Spleen (tissue), 11 donors: ENCODE results near the gene MST1. TPM values are rescaled to one million over a fixed set of nuclear protein-coding genes. Genes with fewer than 3 reads are reported as not detected.

Source experiments
- DNase-seq: peaks from one replicate; pipeline ENCODE4 v3.0.0-alpha.2; 2020
- H3K27ac ChIP-seq, 8 donors: fragments of 200-600 bp; sonication (generic) in 7 of 8; 1 replicate in 4 of 8; 2 replicates in 4 of 8; pipeline versions ENCODE4 v1.5.0 to v1.8.0; 2016 to 2021; ENCODE audit warnings: inconsistent platforms in 4 of 8, mild to moderate bottlenecking in 4 of 8, moderate library complexity in 1 of 8
- H3K27me3 ChIP-seq, 7 donors: fragments of 200-600 bp; sonication (generic) in 6 of 7; replicated peaks in 1 of 7; 1 replicate in 4 of 7; 2 replicates in 3 of 7; pipeline versions ENCODE4 v1.5.0 to v1.8.0; 2016 to 2021; ENCODE audit warnings: inconsistent platforms in 3 of 7, mild to moderate bottlenecking in 1 of 7
- H3K36me3 ChIP-seq, 6 donors: fragments of 200-600 bp; sonication (generic) in 5 of 6; 1 replicate in 4 of 6; 2 replicates in 2 of 6; pipeline versions ENCODE4 v1.5.0 to v1.8.0; 2016 to 2021; ENCODE audit warnings: inconsistent platforms in 2 of 6
- H3K4me1 ChIP-seq, 6 donors: fragments of 200-600 bp; sonication (generic) in 5 of 6; 1 replicate in 3 of 6; 2 replicates in 3 of 6; pipeline versions ENCODE4 v1.5.0 to v1.8.0; 2016 to 2021; ENCODE audit warnings: inconsistent platforms in 3 of 6
- H3K4me3 ChIP-seq, 8 donors: fragments of 200-600 bp; sonication (generic) in 7 of 8; 1 replicate in 4 of 8; 2 replicates in 4 of 8; pipeline versions ENCODE4 v1.5.0 to v1.8.0; 2016 to 2021; ENCODE audit warnings: inconsistent platforms in 4 of 8, mild to moderate bottlenecking in 4 of 8, moderate library complexity in 2 of 8
- H3K9me3 ChIP-seq, 8 donors: fragments of 200-600 bp; sonication (generic) in 7 of 8; 1 replicate in 4 of 8; 2 replicates in 4 of 8; pipeline versions ENCODE4 v1.5.0 to v1.8.0; 2016 to 2021; ENCODE audit warnings: inconsistent platforms in 4 of 8
- POLR2A ChIP-seq, 3 donors: fragments of 450-650 bp; IDR thresholded peaks; one replicate each; pipeline ENCODE4 v1.5.1; 2017; ENCODE audit warnings: antibody characterized with exemption in 3 of 3, mild to moderate bottlenecking in 1 of 3
- POLR2AphosphoS5 ChIP-seq, 3 donors: sonication (generic); formaldehyde crosslinking; IDR thresholded peaks; one replicate each; pipeline ENCODE4 v1.5.1; 2017; ENCODE audit warnings: antibody characterized with exemption in 3 of 3
- WGBS, 5 donors: extraction: QIAGEN DNeasy Blood & Tissue Kit in 3 of 5; methylation state at CpG; one replicate each; pipeline versions ENCODE4 v1.1.5 to v1.1.7; 2013 to 2018; 5-methylcytosine and 5-hydroxymethylcytosine counted together
- intact Hi-C: fragments of 100-400 bp; cut with DNase I; formaldehyde crosslinking; loops from one replicate; pipeline ENCODE4 v1.15.0; 2023; ENCODE audit warnings: low total_unique reads
- polyA plus RNA-seq, 3 donors: library from polyadenylated mRNA; stranded (reverse); fragments of 200-250 nt; gene quantifications; one replicate each; pipeline ENCODE4 v1.2.1, GENCODE V29; 2013
- total RNA-seq, 7 donors: library from RNA; depleted of rRNA in 3 of 7; stranded (reverse); fragments of >200 nt in 3 of 7; fragmentation: NEBNext Ultra II Directional in 4 of 7; extraction: Animal tissue kit (Norgen Biotek cat#: 25700) in 4 of 7; gene quantifications; one replicate each; pipeline versions ENCODE4 v1.1.0 to v1.2.1, GENCODE V29; 2016 to 2021
- TF ChIP-seq, protein P1 (sequence below), 11 experiments: fragments of 200-600 bp in 7 of 11; fragments of 450-650 bp in 4 of 11; sonication (generic) in 4 of 11; IDR thresholded peaks in 8 of 11; conservative IDR thresholded peaks in 3 of 11; 1 replicate in 7 of 11; 2 replicates in 4 of 11; pipeline versions ENCODE4 v1.4.0 to v1.8.0; 2016 to 2021; ENCODE audit warnings: antibody characterized with exemption in 11 of 11, inconsistent platforms in 4 of 11, mild to moderate bottlenecking in 1 of 11
- donor health status: healthy with polysubstance abuse.
- donor health status: DM: no; HTN: no; CAD: no; lungs with moderate emphysema.
- donor health status: DM: no; HTN: no; CAD: no.
- donor health status: Bipolar disorder and iron deficiency.
- donor health status: healthy.
- donor health status: DM: no; HTN: no; CAD: no.
- donor health status: DM: yes; HTN: yes; CAD: no.

MST1 gene
- total and polyA plus RNA-seq, 10 donors = 17.0 to 65.8 (median 23.6) TPM

GRCh38 chr3:49717959-49718857, 28.9 kb upstream of the MST1 start:
- Histone ChIP-seq H3K36me3 (peaks cover 0 to 75% (median 27%) of the 10 kb centered on the region in 6 donors), H3K27me3 (no peaks in the 10 kb centered on the region), H3K4me3 (peak overlapping the region in 6 of 8 donors; percentile 54 to 73 (median 64)), H3K27ac (no peak overlapping the region), H3K9me3 (no peaks in the 10 kb centered on the region), H3K4me1 (peaks cover 20 to 56% (median 33%) of the 10 kb centered on the region in 6 donors)
- peak; percentile 85 for DNase-seq
- TF ChIP-seq POLR2AphosphoS5 (IDR thresholded peaks at IDR 0.05) (peak; percentile 2 to 26 (median 6)), POLR2A (IDR thresholded peaks at IDR 0.05) (no peak)
- WGBS, 5 donors = 70 to 79% (median 71%) methylated on average over 52 to 75 of the region's 75 CpGs
- intact Hi-C loops = no loop called here

GRCh38 chr3:49717211-49717958, 28.1 kb upstream of the MST1 start:
- TF ChIP-seq, protein P1, sequence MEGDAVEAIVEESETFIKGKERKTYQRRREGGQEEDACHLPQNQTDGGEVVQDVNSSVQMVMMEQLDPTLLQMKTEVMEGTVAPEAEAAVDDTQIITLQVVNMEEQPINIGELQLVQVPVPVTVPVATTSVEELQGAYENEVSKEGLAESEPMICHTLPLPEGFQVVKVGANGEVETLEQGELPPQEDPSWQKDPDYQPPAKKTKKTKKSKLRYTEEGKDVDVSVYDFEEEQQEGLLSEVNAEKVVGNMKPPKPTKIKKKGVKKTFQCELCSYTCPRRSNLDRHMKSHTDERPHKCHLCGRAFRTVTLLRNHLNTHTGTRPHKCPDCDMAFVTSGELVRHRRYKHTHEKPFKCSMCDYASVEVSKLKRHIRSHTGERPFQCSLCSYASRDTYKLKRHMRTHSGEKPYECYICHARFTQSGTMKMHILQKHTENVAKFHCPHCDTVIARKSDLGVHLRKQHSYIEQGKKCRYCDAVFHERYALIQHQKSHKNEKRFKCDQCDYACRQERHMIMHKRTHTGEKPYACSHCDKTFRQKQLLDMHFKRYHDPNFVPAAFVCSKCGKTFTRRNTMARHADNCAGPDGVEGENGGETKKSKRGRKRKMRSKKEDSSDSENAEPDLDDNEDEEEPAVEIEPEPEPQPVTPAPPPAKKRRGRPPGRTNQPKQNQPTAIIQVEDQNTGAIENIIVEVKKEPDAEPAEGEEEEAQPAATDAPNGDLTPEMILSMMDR (IDR thresholded peaks at IDR 0.05 in 8 of 11, conservative IDR thresholded peaks at IDR 0.05 in 3 of 11) = no peak
- no peak for TF ChIP-seq POLR2AphosphoS5 (IDR thresholded peaks at IDR 0.05)
- TF ChIP-seq POLR2A (IDR thresholded peaks at IDR 0.05) = no peak
- H3K36me3 ChIP-seq = peaks cover 0 to 78% (median 26%) of the 10 kb centered on the region in 6 donors
- H3K27ac ChIP-seq = no peak overlapping the region
- no peak overlapping the region for H3K4me3 ChIP-seq
- intact Hi-C loops = no loop called here
- H3K4me1 ChIP-seq = peaks cover 11 to 56% (median 25%) of the 10 kb centered on the region in 6 donors
- no peaks in the 10 kb centered on the region for H3K9me3 ChIP-seq
- no peaks in the 10 kb centered on the region for H3K27me3 ChIP-seq
- WGBS, 5 donors = 83 to 97% (median 85%) methylated on average over 11 to 14 of the region's 14 CpGs
- DNase-seq = peak; percentile 76

- no peak for DNase-seq
- no peak overlapping the region for H3K27ac ChIP-seq
- intact Hi-C loops = no loop called here
- H3K36me3 ChIP-seq = peaks cover 0 to 78% (median 23%) of the 10 kb centered on the region in 6 donors
- H3K4me1 ChIP-seq = peaks cover 9 to 53% (median 22%) of the 10 kb centered on the region in 6 donors
- TF ChIP-seq POLR2A (IDR thresholded peaks at IDR 0.05) (no peak), POLR2AphosphoS5 (IDR thresholded peaks at IDR 0.05) (peak in 1 of 3 donors; percentile 2)
- no peak overlapping the region for H3K4me3 ChIP-seq
- WGBS, 5 donors = 93 to 98% (median 95%) methylated on average over 12 to 16 of the region's 16 CpGs
- H3K27me3 ChIP-seq = no peaks in the 10 kb centered on the region
- H3K9me3 ChIP-seq = no peaks in the 10 kb centered on the region
Observed at GRCh38 chr3:49716691-49717210, 27.5 kb upstream of the MST1 start.

DNA sequence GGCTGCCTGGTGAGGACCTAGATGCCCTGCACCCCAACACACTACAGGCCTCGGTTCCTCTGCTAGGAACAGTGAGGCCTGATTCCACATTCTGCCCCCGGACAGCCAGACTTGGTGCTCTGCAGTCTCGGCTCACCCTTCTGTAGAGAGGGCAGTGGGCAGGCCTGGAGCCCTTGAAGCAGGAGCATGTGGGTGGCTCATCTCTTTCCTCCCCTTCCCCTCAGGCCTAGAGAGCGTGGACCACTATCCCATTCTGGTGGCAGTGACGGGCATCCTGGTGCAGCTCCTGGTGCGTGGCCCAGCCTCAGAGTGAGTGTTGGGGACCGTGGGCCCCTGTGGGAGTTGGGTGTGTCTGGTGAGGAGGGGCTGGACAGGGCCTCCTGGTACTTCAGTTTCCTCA, 26.9 kb upstream of the MST1 start:
- DNase-seq = no peak
- intact Hi-C loops = no loop called here
- TF ChIP-seq POLR2A (IDR thresholded peaks at IDR 0.05) (no peak), POLR2AphosphoS5 (IDR thresholded peaks at IDR 0.05) (peak in 1 of 3 donors; percentile 20)
- TF ChIP-seq, protein P1 (IDR thresholded peaks at IDR 0.05 in 8 of 11, conservative IDR thresholded peaks at IDR 0.05 in 3 of 11) = no peak
- no peak overlapping the region for H3K4me3 ChIP-seq
- no peaks in the 10 kb centered on the region for H3K27me3 ChIP-seq
- peaks cover 9 to 47% (median 22%) of the 10 kb centered on the region in 6 donors for H3K4me1 ChIP-seq
- no peaks in the 10 kb centered on the region for H3K9me3 ChIP-seq
- WGBS, 5 donors = 93 to 95% (median 94%) methylated on average over 7 of the region's 7 CpGs
- no peak overlapping the region for H3K27ac ChIP-seq
- H3K36me3 ChIP-seq = peaks cover 0 to 78% (median 19%) of the 10 kb centered on the region in 6 donors
